ENCODE data around the gene RABAC1. TPM values are rescaled to one million over a fixed set of nuclear protein-coding genes. Genes with fewer than 3 reads are reported as not detected.

The RABAC1 gene
- total RNA-seq, 2 experiments from 2014 or later = 35.3 to 49.7 TPM

DNA sequence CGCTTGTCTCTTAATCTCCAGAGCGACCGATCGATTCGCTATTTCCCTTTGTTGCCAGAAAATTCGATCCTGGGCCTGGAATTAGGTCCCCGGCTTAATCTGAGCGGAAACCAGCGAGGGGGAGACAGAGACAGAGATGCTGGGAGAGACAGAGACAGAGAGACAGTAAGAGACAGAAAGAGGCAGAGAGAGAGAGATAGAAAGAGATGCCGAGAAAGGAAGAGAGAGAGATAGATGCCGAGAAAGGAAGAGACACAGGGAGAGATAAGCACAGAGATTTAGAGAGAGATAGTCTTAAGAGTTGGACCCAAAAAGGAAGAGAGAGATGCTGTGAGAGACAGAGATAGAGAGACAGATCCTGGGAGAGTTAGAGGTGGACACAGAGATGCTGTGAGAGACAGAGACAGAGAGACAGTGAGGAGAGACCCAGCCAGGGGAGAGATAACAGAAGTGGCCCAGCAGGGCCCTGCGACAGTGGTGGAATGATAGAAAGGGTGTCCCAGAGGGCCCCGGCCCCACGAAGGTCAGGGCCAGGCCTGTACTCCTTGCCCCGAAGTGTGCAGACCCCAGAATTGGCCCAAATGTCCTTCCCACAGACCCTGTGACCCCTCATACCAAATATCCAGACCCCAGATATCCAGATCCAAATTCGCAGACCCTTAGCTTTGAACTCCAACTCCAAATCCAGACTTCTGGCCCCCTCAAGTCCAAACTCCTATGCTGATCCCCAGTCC lies 32.2 kb downstream of the RABAC1 start:
- peaks cover 29% of the 10 kb centered on the region for H3K4me1 Mint-ChIP-seq
- CTCF ChIA-PET = interaction anchor here (1.4 to 1.5 kb wide), 2 partner anchors 24 to 54 kb away, joined by 3 to 4 read pairs; no protein-coding TSS in a partner anchor
- POLR2A ChIA-PET = no interaction called here
- peak; percentile 5 for DNase-seq
- no peak overlapping the region for H3K4me3 Mint-ChIP-seq
- intact Hi-C loops (cut with DNase I, micrococcal nuclease) = loop anchor here in 1 of 2 experiments (5.0 kb wide), 1 partner anchor 40 kb away; no protein-coding TSS in a partner anchor
- H3K36me3 Mint-ChIP-seq (ENCODE audit: low read depth) = no peaks in the 10 kb centered on the region
- H3K27me3 Mint-ChIP-seq = peaks cover 9% of the 10 kb centered on the region
- no peak for ATAC-seq
- H3K9me3 Mint-ChIP-seq (ENCODE audit: low read depth) = no peaks in the 10 kb centered on the region
- H3K27ac Mint-ChIP-seq = no peak overlapping the region

DNA sequence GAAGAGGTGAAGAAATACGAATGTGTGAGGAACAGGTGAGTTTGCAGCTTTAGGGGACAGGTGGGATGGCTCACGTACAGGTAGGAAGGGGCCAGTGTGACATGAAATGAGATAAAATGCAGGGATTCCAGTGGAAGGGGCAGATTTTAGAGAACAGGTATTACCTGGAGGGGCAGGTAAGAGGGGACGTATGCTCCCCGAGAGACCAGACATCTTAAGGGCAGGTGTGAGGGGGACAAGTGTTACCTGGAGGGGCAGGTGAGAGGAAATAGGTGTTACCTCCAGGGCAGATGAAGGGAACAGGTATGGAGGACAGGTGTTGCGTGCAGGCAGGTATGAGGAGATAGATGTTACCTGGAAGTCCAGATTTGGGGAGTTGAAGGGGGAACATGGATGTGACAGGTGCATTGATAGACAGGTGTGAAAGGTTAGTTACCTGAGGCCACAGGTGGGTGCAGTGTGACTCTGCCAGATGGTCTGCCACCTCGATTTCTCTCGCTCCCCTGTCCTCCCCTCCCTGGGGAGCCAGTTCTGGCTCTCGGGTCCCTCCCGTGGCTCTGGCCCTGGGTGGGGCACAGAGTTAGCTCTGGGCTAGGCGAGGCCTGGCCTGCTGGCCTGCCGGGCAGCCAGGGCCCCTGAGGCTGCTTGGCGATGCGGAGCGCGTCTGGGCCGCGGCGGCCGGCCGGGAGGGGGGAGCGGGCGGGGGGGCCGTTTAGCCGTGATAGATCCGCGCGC lies 32.9 kb downstream of the RABAC1 start:
- peaks cover 32% of the 10 kb centered on the region for H3K4me1 Mint-ChIP-seq
- H3K27ac Mint-ChIP-seq = no peak overlapping the region
- DNase-seq (no peak), ATAC-seq (no peak)
- H3K36me3 Mint-ChIP-seq (ENCODE audit: low read depth) = no peaks in the 10 kb centered on the region
- H3K27me3 Mint-ChIP-seq = peaks cover 11% of the 10 kb centered on the region
- POLR2A ChIA-PET = no interaction called here
- CTCF ChIA-PET = no interaction called here
- intact Hi-C loops (cut with DNase I, micrococcal nuclease) = loop anchor here in 1 of 2 experiments (5.0 kb wide), 1 partner anchor 39 kb away; no protein-coding TSS in a partner anchor
- H3K4me3 Mint-ChIP-seq = no peak overlapping the region
- no peaks in the 10 kb centered on the region for H3K9me3 Mint-ChIP-seq (ENCODE audit: low read depth)

DNA sequence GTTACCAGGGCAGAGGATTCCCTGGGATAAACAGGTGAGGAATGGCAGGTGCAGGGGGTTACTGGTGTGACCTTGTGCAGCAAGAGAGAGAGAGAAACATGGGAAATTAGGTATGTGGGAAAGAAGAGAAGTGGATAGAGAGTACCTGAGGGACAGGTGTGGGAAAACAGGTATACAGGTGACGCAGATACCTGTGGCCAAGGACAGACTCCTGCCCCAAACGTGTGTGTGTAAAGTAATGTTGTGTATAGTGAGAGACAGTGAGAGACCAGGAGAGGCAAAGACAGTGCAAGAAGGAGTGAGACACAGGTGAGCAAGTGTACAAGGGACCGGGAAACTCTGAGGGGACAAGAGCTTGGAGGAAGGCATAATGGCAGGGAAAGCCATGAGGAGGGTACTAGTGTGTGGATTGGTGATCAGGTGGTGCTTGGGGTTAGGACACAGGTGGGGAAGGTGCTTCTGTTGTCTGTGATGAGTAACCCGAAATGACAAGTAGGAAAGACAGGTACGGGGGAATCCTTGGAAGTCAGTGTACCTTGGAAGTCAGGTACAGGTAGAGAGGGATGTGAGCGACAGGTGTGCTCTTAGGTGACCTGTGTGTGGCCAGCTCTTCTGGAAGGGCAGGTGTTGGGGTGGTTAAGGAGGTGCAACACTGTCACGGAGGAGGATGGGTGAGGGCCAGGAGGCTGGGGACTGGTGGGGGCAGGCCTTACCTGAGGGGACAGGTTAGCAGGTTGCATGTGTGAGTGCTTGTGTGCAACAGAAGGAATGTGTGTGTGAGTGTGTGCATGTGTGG lies 33.7 kb downstream of the RABAC1 start:
- Mint-ChIP-seq H3K9me3 (ENCODE audit: low read depth) (no peaks in the 10 kb centered on the region), H3K4me1 (peaks cover 30% of the 10 kb centered on the region), H3K27ac (no peak overlapping the region), H3K27me3 (peaks cover 12% of the 10 kb centered on the region), H3K4me3 (no peak overlapping the region), H3K36me3 (ENCODE audit: low read depth) (no peaks in the 10 kb centered on the region)
- ChIA-PET CTCF (interaction anchor here (0.9 kb wide), 1 partner anchor 34 kb away, joined by 3 read pairs; the partner anchor contains the start of gene RABAC1), POLR2A (no interaction called here)
- intact Hi-C loops (cut with DNase I, micrococcal nuclease) = loop anchor here in 1 of 2 experiments (5.0 kb wide), 1 partner anchor 38 kb away; no protein-coding TSS in a partner anchor
- DNase-seq = peak; percentile 4
- no peak for ATAC-seq

DNA sequence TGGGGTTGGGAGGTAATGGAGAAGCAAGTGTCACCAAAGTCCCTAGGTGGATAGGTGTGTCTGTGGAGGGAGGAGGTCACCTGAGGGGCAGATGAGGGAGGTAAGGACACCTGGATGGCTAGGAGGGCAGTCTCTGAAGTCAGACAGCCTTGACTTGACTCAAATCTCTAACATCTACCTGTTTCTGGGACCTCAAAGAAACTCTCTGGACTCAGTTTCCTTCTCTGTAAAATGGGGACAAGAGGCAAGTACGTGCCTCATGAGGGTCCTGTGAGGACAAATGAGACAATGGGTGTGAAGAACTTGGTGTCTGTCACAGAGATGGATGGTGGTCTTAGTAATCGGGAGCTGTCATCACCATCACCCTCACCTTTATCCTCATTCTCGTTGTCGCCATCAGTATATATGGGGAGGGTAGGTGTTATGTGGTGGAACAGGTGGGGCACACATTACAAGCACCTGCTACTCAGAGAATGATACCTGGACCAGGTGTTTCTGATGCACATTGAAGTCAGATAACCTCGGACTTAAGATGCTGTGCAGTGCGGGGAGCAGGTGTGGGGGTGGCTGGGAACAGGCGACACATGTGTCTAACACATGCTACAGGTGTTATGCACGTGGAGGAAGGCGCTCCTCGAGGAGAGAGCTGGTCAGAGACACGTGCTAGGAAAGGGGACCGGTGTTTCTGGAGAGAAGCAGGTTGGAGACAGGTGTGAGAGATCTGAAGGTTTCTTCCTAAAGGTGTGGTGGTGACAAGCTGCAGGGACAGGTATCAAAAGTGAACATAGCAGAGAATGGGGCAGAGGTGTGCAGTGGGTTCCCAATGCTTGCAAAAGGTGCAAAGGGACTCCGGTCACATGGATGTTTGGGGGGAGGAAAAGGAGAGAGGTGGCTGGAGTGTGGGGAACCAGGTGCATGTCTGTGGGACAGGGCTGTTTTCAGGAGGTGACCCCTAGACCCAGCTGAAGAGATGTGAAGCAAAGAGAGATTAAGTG lies 34.7 kb downstream of the RABAC1 start:
- CTCF ChIA-PET = interaction anchor here (0.9 kb wide), 1 partner anchor 35 kb away, joined by 3 read pairs; the partner anchor contains the start of gene RABAC1

DNA sequence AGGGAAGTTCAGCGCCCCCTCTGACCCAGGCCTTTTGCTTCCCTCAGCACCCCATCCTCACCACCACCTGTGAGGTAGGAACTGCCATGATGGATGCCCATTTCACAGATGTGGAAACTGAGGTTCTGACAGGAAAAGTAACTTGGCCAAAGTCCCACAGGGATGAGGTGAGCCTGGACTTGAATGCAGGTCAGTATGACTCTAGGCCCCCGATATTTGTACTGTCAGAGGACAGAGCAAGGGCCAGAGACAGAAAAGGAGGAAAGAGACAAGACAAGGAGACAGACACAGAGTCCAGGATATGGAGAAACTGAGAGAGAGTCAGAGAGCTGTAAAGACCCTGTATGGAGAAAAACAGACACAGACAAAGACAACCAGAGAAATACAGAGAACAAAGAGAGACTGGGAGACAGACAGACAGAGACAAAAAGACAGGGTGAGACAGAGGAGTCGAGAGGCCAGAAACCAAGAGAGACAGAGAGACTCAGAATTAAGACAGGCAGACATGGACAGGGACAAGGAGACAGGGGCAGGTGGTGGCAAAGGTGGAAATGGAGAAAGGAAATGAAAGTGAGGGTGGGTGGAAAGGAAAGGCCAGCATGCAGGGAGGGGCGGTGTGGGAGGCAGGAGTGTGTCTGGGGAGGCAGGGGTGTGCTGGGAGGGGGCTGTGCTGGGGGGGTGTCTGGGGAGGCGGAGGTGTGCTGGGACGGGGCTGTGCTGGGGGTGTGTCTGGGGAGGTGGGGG lies 35.9 kb downstream of the RABAC1 start:
- Mint-ChIP-seq H3K4me1 (peaks cover 18% of the 10 kb centered on the region), H3K4me3 (no peak overlapping the region), H3K9me3 (ENCODE audit: low read depth) (no peaks in the 10 kb centered on the region), H3K27me3 (peaks cover 12% of the 10 kb centered on the region), H3K27ac (no peak overlapping the region), H3K36me3 (ENCODE audit: low read depth) (no peaks in the 10 kb centered on the region)
- intact Hi-C loops (cut with DNase I, micrococcal nuclease) = no loop called here
- POLR2A ChIA-PET = no interaction called here
- ATAC-seq (no peak), DNase-seq (no peak)
- CTCF ChIA-PET = no interaction called here

More for the DNA sequence above, 34.7 kb downstream of the RABAC1 start:
- Mint-ChIP-seq H3K9me3 (ENCODE audit: low read depth) (no peaks in the 10 kb centered on the region), H3K27ac (no peak overlapping the region), H3K4me3 (no peak overlapping the region), H3K4me1 (peaks cover 25% of the 10 kb centered on the region), H3K27me3 (peaks cover 12% of the 10 kb centered on the region), H3K36me3 (ENCODE audit: low read depth) (no peaks in the 10 kb centered on the region)
- intact Hi-C loops (cut with DNase I, micrococcal nuclease) = loop anchor here in 1 of 2 experiments (5.0 kb wide), 1 partner anchor 37 kb away; no protein-coding TSS in a partner anchor
- ATAC-seq (no peak), DNase-seq (no peak)
- POLR2A ChIA-PET = no interaction called here

DNA sequence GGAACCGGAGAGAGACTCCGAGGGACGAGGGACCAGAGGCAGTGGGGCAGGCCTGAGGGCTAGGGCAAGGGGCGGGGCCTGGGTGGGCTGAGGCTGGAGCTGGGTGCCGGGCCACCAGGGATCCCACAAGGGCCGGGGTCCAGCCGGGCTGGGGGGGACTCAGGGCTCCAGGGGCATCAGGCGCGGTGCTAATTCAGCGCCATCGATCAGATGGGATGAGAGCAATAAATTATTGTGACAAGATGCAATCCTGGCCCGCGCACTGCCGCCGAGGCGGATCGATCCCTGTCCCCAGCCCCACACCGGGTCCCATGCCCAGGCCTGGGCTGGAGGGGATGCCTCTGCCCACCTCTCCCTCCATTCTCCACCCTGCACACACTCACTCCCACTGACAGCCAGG lies 36.5 kb downstream of the RABAC1 start:
- Mint-ChIP-seq H3K27me3 (peaks cover 12% of the 10 kb centered on the region), H3K4me1 (peaks cover 18% of the 10 kb centered on the region), H3K27ac (no peak overlapping the region), H3K4me3 (no peak overlapping the region), H3K36me3 (ENCODE audit: low read depth) (no peaks in the 10 kb centered on the region), H3K9me3 (ENCODE audit: low read depth) (no peaks in the 10 kb centered on the region)
- DNase-seq = no peak
- CTCF ChIA-PET = interaction anchor here (0.7 kb wide), 1 partner anchor 12 kb away, joined by 3 read pairs; no protein-coding TSS in a partner anchor
- POLR2A ChIA-PET = interaction anchor here (0.6 kb wide), 1 partner anchor 22 kb away, joined by 3 read pairs; no protein-coding TSS in a partner anchor
- intact Hi-C loops (cut with DNase I, micrococcal nuclease) = no loop called here
- no peak for ATAC-seq

DNA sequence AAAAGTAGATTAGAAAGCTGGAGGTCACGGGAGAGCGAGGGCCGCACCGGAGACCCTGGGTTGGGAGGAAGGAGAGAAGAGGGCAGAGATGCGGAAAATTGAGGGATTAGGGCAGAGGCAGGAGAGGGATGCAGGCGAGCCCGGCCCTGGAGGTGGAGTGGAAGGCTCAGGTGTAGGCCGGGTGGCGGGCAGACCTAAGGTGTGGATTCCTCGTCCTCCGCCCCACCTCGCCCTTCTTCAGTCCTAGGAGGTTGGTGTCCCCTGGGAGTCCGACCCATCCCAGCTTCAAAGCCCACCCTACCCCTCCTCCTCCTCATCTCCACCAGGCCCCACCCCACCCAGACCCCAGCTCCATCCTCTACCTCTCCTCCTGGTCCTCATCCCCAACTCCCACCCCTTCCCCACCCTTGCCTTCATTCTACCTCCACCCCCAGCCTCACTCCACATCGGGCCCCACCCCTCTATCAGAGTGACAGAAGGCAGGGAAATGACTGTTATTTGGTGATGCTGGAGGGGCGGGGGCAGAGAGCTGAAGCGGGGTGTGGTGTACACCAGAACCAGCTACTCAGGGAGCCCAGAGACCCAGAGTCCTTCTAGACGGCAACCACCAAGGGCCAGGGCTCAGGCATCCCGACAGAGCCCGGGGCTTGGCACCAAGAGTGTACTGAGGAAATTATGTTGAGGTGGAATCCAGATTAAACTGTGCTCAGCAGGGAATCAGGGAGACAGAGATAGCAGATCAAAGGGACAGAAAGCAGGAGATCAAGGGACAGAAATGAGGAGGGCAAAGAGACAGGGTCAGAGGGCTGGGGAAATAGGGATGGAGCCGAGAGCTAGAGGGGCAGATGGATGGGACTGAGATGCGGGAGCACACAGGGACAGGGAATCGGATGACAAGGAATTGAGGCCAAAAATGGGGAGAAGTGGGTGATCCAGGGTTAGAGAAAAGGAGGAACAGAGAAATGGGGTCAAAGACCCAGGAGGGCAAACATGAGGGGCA lies 37.2 kb downstream of the RABAC1 start:
- peaks cover 18% of the 10 kb centered on the region for H3K4me1 Mint-ChIP-seq
- H3K4me3 Mint-ChIP-seq = no peak overlapping the region
- ATAC-seq = no peak

DNA sequence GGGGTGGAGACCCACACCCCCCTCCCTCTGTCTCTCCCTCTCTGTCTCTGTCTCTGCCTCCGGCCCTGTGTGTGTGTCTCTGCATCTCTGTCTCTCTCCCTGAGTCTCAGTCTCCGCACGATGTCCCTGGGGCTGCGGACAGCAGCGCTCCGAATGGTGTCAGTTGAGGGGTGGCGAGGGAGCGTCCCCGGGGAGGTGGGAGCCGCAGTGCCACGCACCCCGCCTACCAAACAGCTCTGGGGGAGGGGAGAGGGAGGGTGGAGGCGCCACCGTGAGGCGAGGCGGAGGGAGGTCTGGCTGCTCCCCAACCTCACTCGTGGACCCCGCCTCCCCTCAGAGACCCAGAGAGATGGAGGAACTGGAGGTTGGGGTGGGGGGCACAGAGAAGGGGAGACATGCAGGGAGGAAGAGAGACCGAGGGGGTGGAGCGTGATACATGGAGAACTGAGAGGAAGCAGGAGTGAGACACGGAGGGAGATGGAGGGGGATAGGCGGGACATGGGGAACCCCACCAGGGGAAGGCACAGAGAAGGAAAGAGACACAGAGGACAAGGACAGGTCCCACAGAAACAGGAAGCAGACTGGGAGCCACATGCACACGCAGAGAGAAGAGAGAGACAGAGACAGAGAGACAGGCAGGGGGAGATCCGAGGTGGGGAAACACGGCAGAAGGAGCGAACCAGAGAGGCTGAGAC lies 38.1 kb downstream of the RABAC1 start:
- no peak overlapping the region for H3K27ac Mint-ChIP-seq
- H3K4me3 Mint-ChIP-seq = no peak overlapping the region
- no peaks in the 10 kb centered on the region for H3K9me3 Mint-ChIP-seq (ENCODE audit: low read depth)
- peak; percentile 23 for ATAC-seq
- ChIA-PET CTCF (interaction anchor here (0.9 kb wide), 1 partner anchor 34 kb away, joined by 4 read pairs; no protein-coding TSS in a partner anchor), POLR2A (no interaction called here)
- no peak for DNase-seq
- intact Hi-C loops (cut with DNase I, micrococcal nuclease) = no loop called here
- H3K36me3 Mint-ChIP-seq (ENCODE audit: low read depth) = no peaks in the 10 kb centered on the region
- H3K4me1 Mint-ChIP-seq = peaks cover 18% of the 10 kb centered on the region
- peaks cover 12% of the 10 kb centered on the region for H3K27me3 Mint-ChIP-seq

More for the DNA sequence above, 37.2 kb downstream of the RABAC1 start:
- Mint-ChIP-seq H3K36me3 (ENCODE audit: low read depth) (no peaks in the 10 kb centered on the region), H3K9me3 (ENCODE audit: low read depth) (no peaks in the 10 kb centered on the region), H3K27ac (no peak overlapping the region), H3K27me3 (peaks cover 12% of the 10 kb centered on the region)
- DNase-seq = no peak
- CTCF ChIA-PET = interaction anchor here (0.7 to 0.9 kb wide), 2 partner anchors 12 to 35 kb away, joined by 3 to 4 read pairs; no protein-coding TSS in a partner anchor
- intact Hi-C loops (cut with DNase I, micrococcal nuclease) = no loop called here
- POLR2A ChIA-PET = interaction anchor here (0.6 kb wide), 1 partner anchor 23 kb away, joined by 3 read pairs; no protein-coding TSS in a partner anchor

All from activated CD4-positive, alpha-beta T cell treated with anti-CD3 and anti-CD28 coated beads for 36 hours (primary cell).